GM12878 (cell line): ENCODE results near the gene MAGI3.

Experiments
- CREB1 ChIP-seq: IDR thresholded peaks from 2 replicates; pipeline ENCODE4 v1.6.1; 2012; ENCODE audit warnings: low read depth, mild to moderate bottlenecking, inconsistent platforms
- DPF2 ChIP-seq: fragments of 450-650 bp; IDR thresholded peaks from 2 replicates; pipeline ENCODE4 v1.6.1; 2017; ENCODE audit warnings: mild to moderate bottlenecking
- EZH2 ChIP-seq: IDR thresholded peaks from 2 replicates; pipeline ENCODE4 v1.6.1; 2012; ENCODE audit warnings: low read depth, mild to moderate bottlenecking, control low read depth, inconsistent platforms, low read length, borderline replicate concordance; ENCODE audit not compliant: control insufficient read depth
- FOXM1 ChIP-seq: IDR thresholded peaks from 2 replicates; pipeline ENCODE4 v1.6.1; 2012; ENCODE audit warnings: low read depth, mild to moderate bottlenecking, inconsistent platforms, low read length, moderate library complexity
- HDAC6 ChIP-seq: fragments of 200-600 bp; sonication (generic); IDR thresholded peaks from one replicate; pipeline ENCODE4 v1.8.0; 2017; ENCODE audit warnings: antibody characterized with exemption; ENCODE audit not compliant: unreplicated experiment
- HDGF ChIP-seq: fragments of 450-650 bp; IDR thresholded peaks from 2 replicates; pipeline ENCODE4 v1.6.1; 2016; ENCODE audit warnings: antibody characterized with exemption
- MYC ChIP-seq: IDR thresholded peaks from 2 replicates; pipeline ENCODE4 v1.6.1; 2011; ENCODE audit warnings: mild to moderate bottlenecking, low read length, moderate library complexity, inconsistent platforms; ENCODE audit not compliant: insufficient read depth, insufficient replicate concordance, insufficient read length, severe bottlenecking
- NFYB ChIP-seq: IDR thresholded peaks from 2 replicates; pipeline ENCODE4 v1.6.1; 2011; ENCODE audit warnings: low read depth, mild to moderate bottlenecking, low read length, improper control_type of control experiment, moderate library complexity; ENCODE audit not compliant: insufficient read depth
- SIN3A ChIP-seq: IDR thresholded peaks from 2 replicates; pipeline ENCODE4 v1.6.1; 2012; ENCODE audit warnings: low read depth, low read length, improper control_type of control experiment
- SUZ12 ChIP-seq: fragments of 200-600 bp; sonication (generic); IDR thresholded peaks from one replicate; pipeline ENCODE4 v1.6.1; 2018; ENCODE audit warnings: antibody characterized with exemption, mild to moderate bottlenecking; ENCODE audit not compliant: unreplicated experiment
- TCF7 ChIP-seq: IDR thresholded peaks from 2 replicates; pipeline ENCODE4 v1.6.1; 2014; ENCODE audit warnings: antibody characterized with exemption, borderline replicate concordance
- TF ChIP-seq, protein P1 (sequence below), 3 experiments: IDR thresholded peaks in 2 of 3; conservative IDR thresholded peaks in 1 of 3; 2 replicates each; pipeline ENCODE4 v1.5.1; 2011; ENCODE audit warnings: low read depth in 3 of 3, low read length in 3 of 3, mild to moderate bottlenecking in 3 of 3, control low read depth in 2 of 3, moderate library complexity in 2 of 3, inconsistent platforms in 1 of 3, mixed read lengths in 1 of 3; ENCODE audit not compliant: control insufficient read depth in 2 of 3, insufficient read depth in 1 of 3; ENCODE audit errors: extremely low read depth in 1 of 3
- TF ChIP-seq, protein P2 (sequence below): IDR thresholded peaks from 2 replicates; pipeline ENCODE4 v1.6.1; 2012; ENCODE audit warnings: improper control_type of control experiment, low read depth, low read length; ENCODE audit not compliant: insufficient replicate concordance
- TF ChIP-seq, protein P3 (sequence below): IDR thresholded peaks from 2 replicates; pipeline ENCODE4 v1.6.1; 2011; ENCODE audit warnings: low read depth, mild to moderate bottlenecking, low read length, moderate library complexity, borderline replicate concordance; ENCODE audit errors: extremely low read depth

DNA sequence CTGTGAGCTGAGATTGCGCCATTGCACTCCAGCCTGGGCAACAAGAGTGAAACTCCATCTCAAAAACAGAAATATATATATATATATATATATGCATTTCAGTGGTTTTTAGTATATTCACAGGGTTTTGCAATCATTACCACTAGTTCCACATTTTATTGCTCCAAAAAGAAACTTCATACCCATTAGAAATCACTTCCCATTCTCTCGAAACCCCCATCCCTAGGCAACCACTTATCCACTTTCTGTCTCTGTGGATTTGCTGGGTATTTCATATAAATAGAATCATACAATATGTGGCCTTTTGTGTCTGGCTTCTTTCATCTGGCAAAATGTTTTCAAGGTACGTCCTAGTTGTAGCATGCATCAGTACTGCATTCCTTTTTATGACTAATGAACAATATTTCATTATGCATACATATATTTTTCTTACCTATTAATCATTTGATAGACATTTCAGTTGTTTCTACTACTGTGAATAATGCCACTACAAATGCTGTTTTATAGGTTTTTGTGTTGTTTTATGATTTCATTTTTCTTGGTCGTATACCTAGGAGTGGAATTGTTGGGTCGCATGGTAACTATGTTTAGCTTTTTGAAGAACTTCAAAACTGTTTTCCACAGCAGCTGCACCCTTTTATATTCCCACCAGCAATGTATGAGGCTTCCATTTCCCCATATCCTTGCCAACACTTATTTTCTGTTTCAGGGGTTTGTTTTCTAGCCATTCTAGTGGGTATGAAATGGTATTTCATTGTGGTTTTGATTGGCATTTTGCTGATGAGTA is 273.0 kb downstream of the MAGI3 start:
- TF ChIP-seq, protein P1, sequence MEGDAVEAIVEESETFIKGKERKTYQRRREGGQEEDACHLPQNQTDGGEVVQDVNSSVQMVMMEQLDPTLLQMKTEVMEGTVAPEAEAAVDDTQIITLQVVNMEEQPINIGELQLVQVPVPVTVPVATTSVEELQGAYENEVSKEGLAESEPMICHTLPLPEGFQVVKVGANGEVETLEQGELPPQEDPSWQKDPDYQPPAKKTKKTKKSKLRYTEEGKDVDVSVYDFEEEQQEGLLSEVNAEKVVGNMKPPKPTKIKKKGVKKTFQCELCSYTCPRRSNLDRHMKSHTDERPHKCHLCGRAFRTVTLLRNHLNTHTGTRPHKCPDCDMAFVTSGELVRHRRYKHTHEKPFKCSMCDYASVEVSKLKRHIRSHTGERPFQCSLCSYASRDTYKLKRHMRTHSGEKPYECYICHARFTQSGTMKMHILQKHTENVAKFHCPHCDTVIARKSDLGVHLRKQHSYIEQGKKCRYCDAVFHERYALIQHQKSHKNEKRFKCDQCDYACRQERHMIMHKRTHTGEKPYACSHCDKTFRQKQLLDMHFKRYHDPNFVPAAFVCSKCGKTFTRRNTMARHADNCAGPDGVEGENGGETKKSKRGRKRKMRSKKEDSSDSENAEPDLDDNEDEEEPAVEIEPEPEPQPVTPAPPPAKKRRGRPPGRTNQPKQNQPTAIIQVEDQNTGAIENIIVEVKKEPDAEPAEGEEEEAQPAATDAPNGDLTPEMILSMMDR (IDR thresholded peaks at IDR 0.05 in 2 of 3, conservative IDR thresholded peaks at IDR 0.05 in 1 of 3; ENCODE audit: control insufficient read depth in 2 of 3, extremely low read depth in 1 of 3, insufficient read depth in 1 of 3, low read depth in 3 of 3, low read length in 3 of 3), result no peak
- TF ChIP-seq FOXM1 (no peak), CREB1 (no peak), MYC (no peak), SIN3A (no peak), EZH2 (no peak), HDGF (no peak), NFYB (no peak), SUZ12 (no peak), HDAC6 (no peak), TCF7 (no peak), DPF2 (no peak)
- TF ChIP-seq, protein P2, sequence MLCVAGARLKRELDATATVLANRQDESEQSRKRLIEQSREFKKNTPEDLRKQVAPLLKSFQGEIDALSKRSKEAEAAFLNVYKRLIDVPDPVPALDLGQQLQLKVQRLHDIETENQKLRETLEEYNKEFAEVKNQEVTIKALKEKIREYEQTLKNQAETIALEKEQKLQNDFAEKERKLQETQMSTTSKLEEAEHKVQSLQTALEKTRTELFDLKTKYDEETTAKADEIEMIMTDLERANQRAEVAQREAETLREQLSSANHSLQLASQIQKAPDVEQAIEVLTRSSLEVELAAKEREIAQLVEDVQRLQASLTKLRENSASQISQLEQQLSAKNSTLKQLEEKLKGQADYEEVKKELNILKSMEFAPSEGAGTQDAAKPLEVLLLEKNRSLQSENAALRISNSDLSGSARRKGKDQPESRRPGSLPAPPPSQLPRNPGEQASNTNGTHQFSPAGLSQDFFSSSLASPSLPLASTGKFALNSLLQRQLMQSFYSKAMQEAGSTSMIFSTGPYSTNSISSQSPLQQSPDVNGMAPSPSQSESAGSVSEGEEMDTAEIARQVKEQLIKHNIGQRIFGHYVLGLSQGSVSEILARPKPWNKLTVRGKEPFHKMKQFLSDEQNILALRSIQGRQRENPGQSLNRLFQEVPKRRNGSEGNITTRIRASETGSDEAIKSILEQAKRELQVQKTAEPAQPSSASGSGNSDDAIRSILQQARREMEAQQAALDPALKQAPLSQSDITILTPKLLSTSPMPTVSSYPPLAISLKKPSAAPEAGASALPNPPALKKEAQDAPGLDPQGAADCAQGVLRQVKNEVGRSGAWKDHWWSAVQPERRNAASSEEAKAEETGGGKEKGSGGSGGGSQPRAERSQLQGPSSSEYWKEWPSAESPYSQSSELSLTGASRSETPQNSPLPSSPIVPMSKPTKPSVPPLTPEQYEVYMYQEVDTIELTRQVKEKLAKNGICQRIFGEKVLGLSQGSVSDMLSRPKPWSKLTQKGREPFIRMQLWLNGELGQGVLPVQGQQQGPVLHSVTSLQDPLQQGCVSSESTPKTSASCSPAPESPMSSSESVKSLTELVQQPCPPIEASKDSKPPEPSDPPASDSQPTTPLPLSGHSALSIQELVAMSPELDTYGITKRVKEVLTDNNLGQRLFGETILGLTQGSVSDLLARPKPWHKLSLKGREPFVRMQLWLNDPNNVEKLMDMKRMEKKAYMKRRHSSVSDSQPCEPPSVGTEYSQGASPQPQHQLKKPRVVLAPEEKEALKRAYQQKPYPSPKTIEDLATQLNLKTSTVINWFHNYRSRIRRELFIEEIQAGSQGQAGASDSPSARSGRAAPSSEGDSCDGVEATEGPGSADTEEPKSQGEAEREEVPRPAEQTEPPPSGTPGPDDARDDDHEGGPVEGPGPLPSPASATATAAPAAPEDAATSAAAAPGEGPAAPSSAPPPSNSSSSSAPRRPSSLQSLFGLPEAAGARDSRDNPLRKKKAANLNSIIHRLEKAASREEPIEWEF, result no peak
- TF ChIP-seq, protein P3, sequence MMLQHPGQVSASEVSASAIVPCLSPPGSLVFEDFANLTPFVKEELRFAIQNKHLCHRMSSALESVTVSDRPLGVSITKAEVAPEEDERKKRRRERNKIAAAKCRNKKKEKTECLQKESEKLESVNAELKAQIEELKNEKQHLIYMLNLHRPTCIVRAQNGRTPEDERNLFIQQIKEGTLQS, result no peak
